NCI-H2227 (cell line): Measurements from ENCODE around the gene EN2.

ENCODE experiments used
- DNase-seq: peaks from one replicate; lab custom pipeline; 2025; ENCODE audit not compliant: unreplicated experiment; lab: John Stamatoyannopoulos, UW

EN2 gene

DNA sequence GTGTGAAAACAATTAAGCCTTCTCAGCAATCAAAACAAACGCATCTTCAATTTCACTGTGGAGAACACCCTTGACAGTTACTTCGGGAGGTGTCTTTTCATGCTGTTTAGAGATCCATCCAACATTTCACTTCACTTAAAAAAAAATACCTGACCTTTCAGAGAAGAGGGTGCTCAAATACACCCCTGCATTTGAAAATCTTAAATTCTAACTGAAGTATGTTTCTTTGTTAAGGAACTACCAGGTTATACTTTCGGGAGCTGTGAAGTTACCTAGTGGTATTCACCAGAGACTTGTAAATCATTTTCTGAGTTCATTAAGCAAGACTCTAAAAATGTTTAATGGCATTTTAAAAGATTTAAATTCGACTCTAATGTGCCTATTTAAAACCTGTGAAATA, 49.6 kb downstream of the EN2 start:
- DNase-seq: no peak

DNA sequence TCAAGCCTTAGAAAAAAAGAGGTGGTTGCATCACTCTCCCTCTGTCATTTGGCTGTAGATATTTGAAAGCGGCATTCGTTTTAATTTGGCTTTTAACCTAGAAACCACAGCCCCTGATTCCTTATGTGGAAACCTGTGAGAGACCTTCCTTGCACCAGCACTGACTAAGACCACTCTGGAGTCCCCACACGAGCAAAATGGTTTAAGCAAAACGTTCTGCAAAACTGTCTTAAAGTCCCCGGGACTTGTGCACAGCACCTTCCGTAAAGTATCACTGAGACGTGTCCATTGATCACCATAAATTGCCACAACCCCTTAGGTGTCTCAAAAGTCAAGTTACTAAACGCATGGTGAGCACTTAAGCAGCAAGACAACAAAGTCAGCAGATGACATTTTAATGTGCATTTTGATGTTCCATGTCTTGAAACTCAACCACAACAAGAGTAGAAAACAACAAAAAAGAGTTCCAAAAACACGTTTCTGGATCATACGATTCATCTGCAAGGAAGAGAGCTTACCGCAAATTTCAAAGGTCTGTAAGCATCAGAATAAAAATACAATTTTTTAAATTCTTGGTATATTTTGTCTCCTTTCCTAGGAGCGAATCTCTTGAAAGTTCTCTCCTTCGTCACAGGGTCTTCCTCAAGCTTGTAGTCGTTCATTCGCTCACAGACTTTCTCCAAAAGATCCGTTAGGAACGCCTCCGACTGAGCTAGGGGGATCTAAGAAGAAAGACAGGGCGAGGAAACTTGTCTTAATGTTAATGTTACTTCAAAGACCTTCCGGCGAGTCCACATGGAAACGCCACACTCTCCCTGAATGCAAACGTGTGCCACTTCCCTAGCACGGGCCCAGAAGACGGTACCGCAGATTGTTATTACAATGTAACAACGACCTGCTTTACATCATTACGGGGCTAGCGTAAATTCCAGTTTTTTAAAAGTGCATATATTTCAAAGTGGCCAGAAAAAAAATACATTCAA, 50.7 kb downstream of the EN2 start:
- DNase-seq: no peak

DNA sequence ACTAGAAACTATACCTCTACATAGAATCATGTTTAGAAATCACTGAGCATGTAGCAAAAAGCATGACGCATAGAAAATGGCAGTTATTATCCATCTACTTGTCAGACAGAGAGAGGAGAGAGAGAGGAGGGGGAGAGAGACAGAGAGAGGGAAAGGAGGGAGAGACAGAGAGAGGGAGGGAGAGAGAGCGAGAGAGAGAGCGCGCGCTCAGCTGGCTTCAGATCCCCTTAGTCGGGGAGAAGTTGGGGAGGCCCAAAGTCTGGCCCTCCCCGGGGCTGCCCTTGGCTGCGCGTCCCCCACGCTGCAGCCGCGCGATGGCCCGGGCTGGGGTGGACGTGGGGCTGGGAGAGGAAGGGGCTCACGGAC, 51.4 kb downstream of the EN2 start:
- no peak for DNase-seq

DNA sequence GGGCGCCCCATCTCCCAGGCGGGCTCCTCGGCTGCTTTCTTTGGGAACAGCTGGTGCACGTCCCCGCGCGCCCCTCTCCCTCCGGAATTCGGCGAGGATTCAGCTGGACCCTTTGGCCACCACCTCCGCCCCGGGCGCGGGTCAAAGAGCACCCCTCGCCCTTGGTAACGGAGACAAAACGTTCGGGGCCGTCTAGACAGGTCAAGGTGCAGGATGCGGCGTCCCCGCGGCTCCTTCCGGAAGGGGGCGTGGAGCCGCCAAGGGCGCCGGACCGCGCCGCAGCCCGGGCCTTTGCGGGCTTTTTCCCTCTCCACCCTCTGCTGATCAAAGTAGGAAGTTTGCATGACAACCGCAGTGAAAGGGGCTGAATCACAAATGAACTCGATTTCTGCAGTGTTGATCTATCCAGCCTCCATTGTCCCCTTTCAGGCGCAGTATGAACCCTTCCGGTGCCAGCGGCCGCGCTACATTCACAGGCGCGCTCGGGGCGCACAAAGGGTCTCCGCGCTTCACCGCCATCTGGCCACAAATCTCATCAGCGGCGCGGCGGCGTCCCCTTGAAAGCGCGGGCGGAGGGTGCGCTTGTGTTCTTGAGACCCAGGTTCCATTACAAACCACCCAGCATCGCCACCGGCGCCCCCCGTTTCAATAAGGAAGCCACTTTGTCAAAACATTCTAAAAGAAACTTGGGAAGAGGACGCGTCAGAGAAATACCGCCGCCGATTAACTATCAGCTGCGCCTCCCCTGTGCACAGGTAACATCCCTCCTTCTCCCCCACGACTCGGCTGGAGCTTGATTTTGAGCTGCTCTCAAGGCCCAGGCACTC, 52.0 kb downstream of the EN2 start:
- DNase-seq: peak; percentile 18

DNA sequence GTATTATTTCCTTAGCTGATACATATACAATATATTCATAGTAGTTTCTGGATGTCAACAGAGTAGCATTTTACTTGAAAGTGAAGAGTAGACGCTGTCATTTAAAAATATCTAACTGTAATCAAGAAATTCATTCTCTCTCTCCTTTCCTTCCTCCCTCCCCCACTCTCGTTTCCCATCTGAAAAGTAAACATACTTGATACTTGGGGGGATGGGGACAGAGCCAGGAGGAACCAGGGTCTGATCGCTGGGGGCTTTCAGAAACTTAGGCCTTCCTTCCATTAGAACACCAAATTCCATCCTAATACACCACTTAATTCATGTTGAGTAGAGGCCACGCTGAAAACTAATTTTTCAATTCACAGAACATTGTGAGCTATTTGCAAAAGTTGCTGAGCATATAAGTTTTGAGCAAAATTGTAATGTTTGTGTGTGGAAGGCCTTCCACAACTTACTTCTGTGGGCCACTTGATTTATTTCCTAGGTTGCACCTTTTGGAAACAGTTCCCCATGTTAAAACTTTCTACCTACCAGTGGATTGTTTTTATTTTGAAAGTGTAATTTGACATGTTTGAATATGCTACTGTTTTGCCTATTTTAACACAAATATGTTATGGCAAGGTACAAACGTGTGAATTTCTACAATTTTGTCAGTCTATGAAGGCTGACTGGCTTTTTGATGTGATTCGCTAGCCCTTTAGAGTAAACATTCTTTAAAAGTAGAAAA, 53.2 kb downstream of the EN2 start:
- no peak for DNase-seq

DNA sequence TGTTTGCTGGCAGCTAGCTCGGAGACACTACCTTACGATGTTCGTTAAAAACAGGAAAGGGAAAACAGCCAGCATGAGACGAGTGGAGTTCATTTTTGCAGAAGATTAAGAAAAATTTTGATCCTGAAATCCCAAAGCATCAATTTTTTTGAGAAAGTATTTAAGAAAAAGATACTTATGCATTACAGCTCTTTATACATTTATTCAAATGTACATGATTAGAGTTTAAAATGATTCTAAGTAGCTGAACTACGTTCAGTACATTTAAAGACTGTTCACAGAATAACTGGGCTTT, 53.7 kb downstream of the EN2 start:
- DNase-seq: no peak

DNA sequence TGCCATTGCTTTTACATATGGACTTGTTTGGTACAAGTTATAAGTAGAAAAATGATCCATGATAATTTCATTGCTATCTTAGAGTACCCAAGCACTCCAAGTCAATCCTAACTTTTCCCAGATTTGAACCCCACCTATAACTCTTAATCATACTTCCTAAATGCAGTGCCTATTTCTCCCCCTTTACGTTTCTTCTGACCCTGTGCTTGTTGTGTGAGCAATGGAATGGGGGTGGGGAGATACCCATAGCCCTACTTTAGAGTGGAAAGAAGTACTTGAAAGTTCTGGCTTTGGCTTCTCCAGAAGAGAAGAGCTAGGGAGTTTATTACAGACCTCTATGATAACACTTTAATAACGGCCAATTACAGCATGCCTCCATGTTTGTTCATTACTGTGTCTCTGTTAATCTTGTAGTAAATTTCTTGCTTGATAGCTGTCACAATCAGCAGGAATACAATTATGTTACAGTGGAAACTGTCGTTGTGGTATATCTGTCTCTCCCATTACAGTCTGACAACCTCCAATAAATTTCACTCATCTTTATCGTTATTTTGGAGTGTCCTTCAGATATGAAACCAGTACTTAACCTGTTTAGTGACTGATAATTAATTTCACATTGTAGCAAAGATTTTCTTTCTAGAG, 54.4 kb downstream of the EN2 start:
- no peak for DNase-seq

DNA sequence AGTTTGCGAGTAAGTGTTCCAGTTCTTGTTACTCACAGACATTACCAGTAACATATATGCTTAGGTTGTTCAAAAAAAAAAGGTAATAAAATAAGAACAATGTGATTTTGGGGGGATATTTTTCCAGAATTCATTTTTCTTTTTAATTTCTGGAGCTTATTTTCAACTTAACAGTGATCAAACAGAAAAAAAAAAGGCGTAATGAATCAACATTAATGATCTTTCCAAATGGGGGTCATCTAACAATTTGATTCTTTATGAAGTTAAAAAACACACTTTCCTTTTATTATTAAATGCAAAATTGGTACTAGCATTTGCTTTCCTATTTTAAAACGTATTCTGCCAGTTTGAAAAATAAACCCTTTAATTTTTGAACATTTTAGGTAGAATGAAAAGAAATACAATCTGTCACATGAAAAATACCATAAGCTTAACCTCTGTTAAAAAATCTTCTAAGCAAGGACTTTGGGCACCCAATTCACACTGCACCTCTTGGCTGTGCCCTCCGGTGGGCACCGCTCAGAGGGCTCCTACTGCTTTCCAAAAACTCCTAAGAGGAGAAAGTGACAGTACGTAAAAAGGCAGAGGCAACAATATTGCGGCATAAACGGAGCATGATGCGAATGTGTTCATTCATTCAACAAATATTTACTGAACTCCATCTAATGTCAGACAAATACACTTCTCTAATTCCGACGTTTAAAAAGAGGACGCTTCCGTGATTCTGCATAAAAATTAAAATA, 55.8 kb downstream of the EN2 start:
- no peak for DNase-seq

DNA sequence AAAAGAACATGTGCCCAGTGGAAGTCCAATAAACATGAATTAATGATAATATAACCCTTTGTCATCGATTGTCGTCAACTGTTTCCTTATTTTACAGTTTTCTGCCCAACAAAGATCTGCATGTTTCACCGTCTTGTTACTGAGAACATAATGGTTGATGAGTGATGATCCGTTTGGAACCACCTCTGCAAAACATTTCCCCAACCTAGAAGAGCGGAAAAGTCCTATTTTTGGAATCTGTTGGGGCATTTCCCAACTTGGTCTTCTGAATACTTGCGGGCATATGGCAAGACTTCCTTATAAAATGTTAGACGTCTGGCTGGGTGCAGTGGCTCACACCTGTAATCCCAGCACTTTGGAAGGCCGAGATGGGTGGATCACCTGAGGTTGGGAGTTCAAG, 56.4 kb downstream of the EN2 start:
- DNase-seq: no peak
